Endothelial cell (in vitro differentiated cells): ENCODE data around the gene NRSN2. TPM values are rescaled to one million over a fixed set of nuclear protein-coding genes. Genes with fewer than 3 reads are reported as not detected.

Source experiments
- DNase-seq: peaks from one replicate; pipeline ENCODE4 v3.0.0; 2021; ENCODE audit warnings: low spot score
- H3K27ac Mint-ChIP-seq: one replicate; pipeline ENCODE4 v1.8.0; 2021; ENCODE audit warnings: mixed read lengths, inconsistent platforms; ENCODE audit not compliant: unreplicated experiment
- H3K27me3 Mint-ChIP-seq: one replicate; pipeline ENCODE4 v1.8.0; 2021; ENCODE audit warnings: mild to moderate bottlenecking, moderate library complexity, mixed read lengths, inconsistent platforms; ENCODE audit not compliant: unreplicated experiment
- H3K36me3 Mint-ChIP-seq: one replicate; pipeline ENCODE4 v1.8.0; 2021; ENCODE audit warnings: mild to moderate bottlenecking, low read depth, mixed read lengths, inconsistent platforms; ENCODE audit not compliant: unreplicated experiment
- H3K4me1 Mint-ChIP-seq: one replicate; pipeline ENCODE4 v1.8.0; 2021; ENCODE audit warnings: mild to moderate bottlenecking, mixed read lengths, inconsistent platforms; ENCODE audit not compliant: unreplicated experiment
- H3K4me3 Mint-ChIP-seq: one replicate; pipeline ENCODE4 v1.8.0; 2021; ENCODE audit warnings: mild to moderate bottlenecking, mixed read lengths, inconsistent platforms; ENCODE audit not compliant: unreplicated experiment
- H3K9me3 Mint-ChIP-seq: one replicate; pipeline ENCODE4 v1.8.0; 2021; ENCODE audit warnings: mixed read lengths, inconsistent platforms; ENCODE audit not compliant: unreplicated experiment
- CTCF ChIP-seq: fragments of 200-600 bp; sonication (generic); IDR thresholded peaks from one replicate; pipeline ENCODE4 v1.5.0; 2021; ENCODE audit warnings: antibody characterized with exemption; ENCODE audit not compliant: unreplicated experiment
- total RNA-seq: library from RNA; stranded (reverse); fragmentation: NEBNext Ultra II Directional; extraction: Animal tissue kit (Norgen Biotek cat#: 25700); gene quantifications from one replicate; pipeline ENCODE4 v1.2.1, GENCODE V29; 2021; ENCODE audit not compliant: unreplicated experiment

NRSN2 gene
- total RNA-seq, 1 donor from 2014 or later: 43.2 TPM

- peak overlapping the region; percentile 98 for H3K4me3 Mint-ChIP-seq
- H3K27ac Mint-ChIP-seq: peak overlapping the region; percentile 88
- H3K9me3 Mint-ChIP-seq: no peaks in the 10 kb centered on the region
- H3K27me3 Mint-ChIP-seq: peaks cover 9% of the 10 kb centered on the region
- peak; percentile 21 for TF ChIP-seq CTCF
- peaks cover 26% of the 10 kb centered on the region for H3K4me1 Mint-ChIP-seq
- peaks cover 28% of the 10 kb centered on the region for H3K36me3 Mint-ChIP-seq
- peak; percentile 93 for DNase-seq
Observed at GRCh38 chr20:324177-325044, 22.5 kb upstream of the NRSN2 start.

- Mint-ChIP-seq H3K4me1 (peaks cover 35% of the 10 kb centered on the region), H3K27ac (peak within 1 kb of the TSS; percentile 88), H3K27me3 (peaks cover 9% of the 10 kb centered on the region), H3K4me3 (peak within 1 kb of the TSS; percentile 98), H3K36me3 (peaks cover 28% of the 10 kb centered on the region), H3K9me3 (no peaks in the 10 kb centered on the region)
- peak; percentile 100 for DNase-seq
- TF ChIP-seq CTCF: no peak
Observed at GRCh38 chr20:325045-325888, 21.6 kb upstream of the NRSN2 start, which contains the start of gene SOX12. Gene SOX12 (plus strand): TSS chr20:325552. CDS start chr20:325925, 373 bp downstream.

GRCh38 chr20:325889-326644 lies 20.8 kb upstream of the NRSN2 start:
- Mint-ChIP-seq H3K9me3 (no peaks in the 10 kb centered on the region), H3K4me1 (peaks cover 38% of the 10 kb centered on the region), H3K36me3 (peaks cover 22% of the 10 kb centered on the region), H3K27me3 (peaks cover 9% of the 10 kb centered on the region), H3K27ac (no peak overlapping the region), H3K4me3 (peak overlapping the region; percentile 92)
- no peak for TF ChIP-seq CTCF
- DNase-seq: peak; percentile 67

GRCh38 chr20:326645-327185 lies 20.2 kb upstream of the NRSN2 start:
- Mint-ChIP-seq H3K36me3 (peaks cover 17% of the 10 kb centered on the region), H3K4me1 (peaks cover 38% of the 10 kb centered on the region), H3K27ac (no peak overlapping the region), H3K9me3 (no peaks in the 10 kb centered on the region), H3K4me3 (peak overlapping the region; percentile 93), H3K27me3 (peaks cover 6% of the 10 kb centered on the region)
- TF ChIP-seq CTCF: peak; percentile 17
- DNase-seq: peak; percentile 57
